ENCODE data around the gene ADGRG6. TPM values are rescaled to one million over a fixed set of nuclear protein-coding genes. Genes with fewer than 3 reads are reported as not detected.
A peak's percentile ranks its signal among the peaks of the same experiment; 100 is the strongest.

ADGRG6 gene
- total RNA-seq, 1 experiment from 2014 or later: 5.3 TPM

DNA sequence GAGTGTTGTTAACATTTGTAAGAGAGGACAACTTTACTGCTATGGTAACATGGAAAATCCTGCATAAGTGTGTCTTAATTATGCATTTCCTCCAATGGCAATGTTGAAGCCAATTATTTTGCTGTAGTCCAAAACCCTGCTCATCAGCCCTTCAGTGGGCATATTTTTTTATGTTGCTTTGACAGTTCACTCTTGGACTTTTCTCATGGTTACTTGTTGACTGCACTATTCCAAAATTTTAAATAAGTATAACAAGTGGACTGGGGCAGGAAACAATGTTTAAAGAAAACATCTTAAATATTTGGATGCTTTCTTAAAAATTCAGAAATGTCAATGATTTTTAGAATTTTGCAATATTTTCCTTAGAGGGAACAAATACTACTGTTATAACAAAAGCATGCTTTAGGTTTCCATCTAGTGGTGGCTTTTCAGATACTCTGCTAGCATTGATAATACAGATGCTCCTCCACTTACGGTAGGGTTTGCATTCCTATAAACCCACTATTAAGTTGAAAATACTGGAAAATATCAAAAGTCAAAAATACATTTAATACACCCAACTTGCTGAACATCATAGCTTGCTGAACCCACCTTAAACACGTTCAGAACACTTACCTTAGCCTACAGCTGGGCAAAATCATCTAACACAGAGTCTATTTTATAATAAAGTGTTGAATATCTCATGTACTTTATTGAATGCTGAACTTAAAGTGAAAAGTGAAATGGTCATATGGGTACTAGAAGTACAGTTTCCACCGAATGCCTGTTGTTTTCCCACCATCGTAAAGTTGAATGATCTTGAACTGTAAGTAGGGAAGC lies 86.4 kb downstream of the ADGRG6 start:
- H3K27ac Mint-ChIP-seq: no peak overlapping the region
- H3K27me3 Mint-ChIP-seq (ENCODE audit: low read depth): no peaks in the 10 kb centered on the region

DNA sequence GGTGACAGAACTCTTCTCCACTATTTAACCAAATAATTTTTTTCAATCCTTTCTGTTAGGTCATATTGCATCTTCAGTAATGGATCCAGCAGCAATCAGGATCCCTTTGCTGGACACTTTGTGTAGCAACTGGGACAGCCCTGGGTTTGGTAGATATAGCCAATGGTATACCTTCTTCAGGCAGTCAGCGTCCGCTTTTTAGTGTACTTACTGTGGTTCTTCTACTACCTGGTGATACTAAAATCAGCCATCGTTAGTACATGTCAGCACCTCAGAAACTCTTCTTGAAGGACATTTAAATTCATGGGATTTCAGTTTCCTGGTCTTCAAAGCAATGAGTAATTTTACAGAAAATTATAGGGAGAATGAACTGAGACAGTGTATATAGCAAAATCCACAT lies 93.5 kb downstream of the ADGRG6 start:
- H3K4me3 Mint-ChIP-seq: no peak overlapping the region
- POLR2A ChIA-PET: no interaction called here

More for the DNA sequence above, 86.4 kb downstream of the ADGRG6 start:
- H3K9me3 Mint-ChIP-seq: no peaks in the 10 kb centered on the region
- ChIA-PET CTCF (interaction anchor here (0.8 to 1.9 kb wide), 6 partner anchors 10 to 156 kb away, joined by 3 to 9 read pairs (median 4); no protein-coding TSS in a partner anchor), POLR2A (no interaction called here)
- H3K36me3 Mint-ChIP-seq: no peaks in the 10 kb centered on the region
- ATAC-seq (peak; percentile 70), DNase-seq (ENCODE audit: low spot score) (no peak)
- TF ChIP-seq, protein P1, sequence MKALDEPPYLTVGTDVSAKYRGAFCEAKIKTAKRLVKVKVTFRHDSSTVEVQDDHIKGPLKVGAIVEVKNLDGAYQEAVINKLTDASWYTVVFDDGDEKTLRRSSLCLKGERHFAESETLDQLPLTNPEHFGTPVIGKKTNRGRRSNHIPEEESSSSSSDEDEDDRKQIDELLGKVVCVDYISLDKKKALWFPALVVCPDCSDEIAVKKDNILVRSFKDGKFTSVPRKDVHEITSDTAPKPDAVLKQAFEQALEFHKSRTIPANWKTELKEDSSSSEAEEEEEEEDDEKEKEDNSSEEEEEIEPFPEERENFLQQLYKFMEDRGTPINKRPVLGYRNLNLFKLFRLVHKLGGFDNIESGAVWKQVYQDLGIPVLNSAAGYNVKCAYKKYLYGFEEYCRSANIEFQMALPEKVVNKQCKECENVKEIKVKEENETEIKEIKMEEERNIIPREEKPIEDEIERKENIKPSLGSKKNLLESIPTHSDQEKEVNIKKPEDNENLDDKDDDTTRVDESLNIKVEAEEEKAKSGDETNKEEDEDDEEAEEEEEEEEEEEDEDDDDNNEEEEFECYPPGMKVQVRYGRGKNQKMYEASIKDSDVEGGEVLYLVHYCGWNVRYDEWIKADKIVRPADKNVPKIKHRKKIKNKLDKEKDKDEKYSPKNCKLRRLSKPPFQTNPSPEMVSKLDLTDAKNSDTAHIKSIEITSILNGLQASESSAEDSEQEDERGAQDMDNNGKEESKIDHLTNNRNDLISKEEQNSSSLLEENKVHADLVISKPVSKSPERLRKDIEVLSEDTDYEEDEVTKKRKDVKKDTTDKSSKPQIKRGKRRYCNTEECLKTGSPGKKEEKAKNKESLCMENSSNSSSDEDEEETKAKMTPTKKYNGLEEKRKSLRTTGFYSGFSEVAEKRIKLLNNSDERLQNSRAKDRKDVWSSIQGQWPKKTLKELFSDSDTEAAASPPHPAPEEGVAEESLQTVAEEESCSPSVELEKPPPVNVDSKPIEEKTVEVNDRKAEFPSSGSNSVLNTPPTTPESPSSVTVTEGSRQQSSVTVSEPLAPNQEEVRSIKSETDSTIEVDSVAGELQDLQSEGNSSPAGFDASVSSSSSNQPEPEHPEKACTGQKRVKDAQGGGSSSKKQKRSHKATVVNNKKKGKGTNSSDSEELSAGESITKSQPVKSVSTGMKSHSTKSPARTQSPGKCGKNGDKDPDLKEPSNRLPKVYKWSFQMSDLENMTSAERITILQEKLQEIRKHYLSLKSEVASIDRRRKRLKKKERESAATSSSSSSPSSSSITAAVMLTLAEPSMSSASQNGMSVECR (CRISPR knock-in tag; IDR thresholded peaks at IDR 0.05; ENCODE audit: borderline replicate concordance): no peak
- no peak for TF ChIP-seq FOXJ3 (CRISPR knock-in tag; IDR thresholded peaks at IDR 0.05; ENCODE audit: borderline replicate concordance)
- no peak for TF ChIP-seq NR2C2 (CRISPR knock-in tag; IDR thresholded peaks at IDR 0.05)
- TF ChIP-seq, protein P2, sequence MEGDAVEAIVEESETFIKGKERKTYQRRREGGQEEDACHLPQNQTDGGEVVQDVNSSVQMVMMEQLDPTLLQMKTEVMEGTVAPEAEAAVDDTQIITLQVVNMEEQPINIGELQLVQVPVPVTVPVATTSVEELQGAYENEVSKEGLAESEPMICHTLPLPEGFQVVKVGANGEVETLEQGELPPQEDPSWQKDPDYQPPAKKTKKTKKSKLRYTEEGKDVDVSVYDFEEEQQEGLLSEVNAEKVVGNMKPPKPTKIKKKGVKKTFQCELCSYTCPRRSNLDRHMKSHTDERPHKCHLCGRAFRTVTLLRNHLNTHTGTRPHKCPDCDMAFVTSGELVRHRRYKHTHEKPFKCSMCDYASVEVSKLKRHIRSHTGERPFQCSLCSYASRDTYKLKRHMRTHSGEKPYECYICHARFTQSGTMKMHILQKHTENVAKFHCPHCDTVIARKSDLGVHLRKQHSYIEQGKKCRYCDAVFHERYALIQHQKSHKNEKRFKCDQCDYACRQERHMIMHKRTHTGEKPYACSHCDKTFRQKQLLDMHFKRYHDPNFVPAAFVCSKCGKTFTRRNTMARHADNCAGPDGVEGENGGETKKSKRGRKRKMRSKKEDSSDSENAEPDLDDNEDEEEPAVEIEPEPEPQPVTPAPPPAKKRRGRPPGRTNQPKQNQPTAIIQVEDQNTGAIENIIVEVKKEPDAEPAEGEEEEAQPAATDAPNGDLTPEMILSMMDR (IDR thresholded peaks at IDR 0.05): peak; percentile 42
- no peak for TF ChIP-seq OVOL2 (CRISPR knock-in tag; IDR thresholded peaks at IDR 0.05; ENCODE audit: borderline replicate concordance)
- no peak for TF ChIP-seq CBFB (CRISPR knock-in tag; IDR thresholded peaks at IDR 0.05; ENCODE audit: low read depth)
- no peak for TF ChIP-seq JAZF1 (CRISPR knock-in tag; IDR thresholded peaks at IDR 0.05)
- no peak for TF ChIP-seq NFYB (CRISPR knock-in tag; conservative IDR thresholded peaks at IDR 0.05; ENCODE audit: low read depth)
- H3K4me1 Mint-ChIP-seq: no peaks in the 10 kb centered on the region
- no peak overlapping the region for H3K4me3 Mint-ChIP-seq

DNA sequence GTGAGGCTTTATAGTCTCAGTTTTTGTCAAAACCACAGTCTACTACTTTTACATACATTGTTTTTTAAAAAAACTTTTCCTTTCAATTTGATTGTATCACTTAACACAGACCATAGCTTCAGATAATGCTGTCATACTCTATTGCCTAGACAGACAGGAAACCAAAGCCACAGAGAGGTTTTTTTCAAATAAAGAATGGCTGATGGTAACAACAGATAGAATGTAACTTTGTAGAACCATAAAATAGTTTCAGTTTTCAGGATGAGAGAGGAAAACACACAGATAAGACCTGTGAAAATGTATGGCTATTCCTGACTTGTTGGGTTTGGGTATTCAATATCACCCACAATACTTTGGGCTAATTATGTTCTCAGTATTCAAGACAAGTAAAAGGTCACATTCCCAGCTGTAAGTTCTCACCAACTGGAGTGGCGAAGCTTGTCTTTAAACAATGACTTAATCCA lies 94.0 kb downstream of the ADGRG6 start:
- ChIA-PET POLR2A (no interaction called here), CTCF (no interaction called here)
- H3K27ac Mint-ChIP-seq: no peak overlapping the region
- TF ChIP-seq, protein P3, sequence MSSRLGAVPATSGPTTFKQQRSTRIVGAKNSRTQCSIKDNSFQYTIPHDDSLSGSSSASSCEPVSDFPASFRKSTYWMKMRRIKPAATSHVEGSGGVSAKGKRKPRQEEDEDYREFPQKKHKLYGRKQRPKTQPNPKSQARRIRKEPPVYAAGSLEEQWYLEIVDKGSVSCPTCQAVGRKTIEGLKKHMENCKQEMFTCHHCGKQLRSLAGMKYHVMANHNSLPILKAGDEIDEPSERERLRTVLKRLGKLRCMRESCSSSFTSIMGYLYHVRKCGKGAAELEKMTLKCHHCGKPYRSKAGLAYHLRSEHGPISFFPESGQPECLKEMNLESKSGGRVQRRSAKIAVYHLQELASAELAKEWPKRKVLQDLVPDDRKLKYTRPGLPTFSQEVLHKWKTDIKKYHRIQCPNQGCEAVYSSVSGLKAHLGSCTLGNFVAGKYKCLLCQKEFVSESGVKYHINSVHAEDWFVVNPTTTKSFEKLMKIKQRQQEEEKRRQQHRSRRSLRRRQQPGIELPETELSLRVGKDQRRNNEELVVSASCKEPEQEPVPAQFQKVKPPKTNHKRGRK (CRISPR knock-in tag; IDR thresholded peaks at IDR 0.05; ENCODE audit: borderline replicate concordance): no peak
- TF ChIP-seq SP1 (CRISPR knock-in tag; conservative IDR thresholded peaks at IDR 0.05): no peak
- TF ChIP-seq, protein P4, sequence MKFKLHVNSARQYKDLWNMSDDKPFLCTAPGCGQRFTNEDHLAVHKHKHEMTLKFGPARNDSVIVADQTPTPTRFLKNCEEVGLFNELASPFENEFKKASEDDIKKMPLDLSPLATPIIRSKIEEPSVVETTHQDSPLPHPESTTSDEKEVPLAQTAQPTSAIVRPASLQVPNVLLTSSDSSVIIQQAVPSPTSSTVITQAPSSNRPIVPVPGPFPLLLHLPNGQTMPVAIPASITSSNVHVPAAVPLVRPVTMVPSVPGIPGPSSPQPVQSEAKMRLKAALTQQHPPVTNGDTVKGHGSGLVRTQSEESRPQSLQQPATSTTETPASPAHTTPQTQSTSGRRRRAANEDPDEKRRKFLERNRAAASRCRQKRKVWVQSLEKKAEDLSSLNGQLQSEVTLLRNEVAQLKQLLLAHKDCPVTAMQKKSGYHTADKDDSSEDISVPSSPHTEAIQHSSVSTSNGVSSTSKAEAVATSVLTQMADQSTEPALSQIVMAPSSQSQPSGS (CRISPR knock-in tag; IDR thresholded peaks at IDR 0.05; ENCODE audit: borderline replicate concordance, low read depth): no peak
- no peak for TF ChIP-seq SOX15 (CRISPR knock-in tag; IDR thresholded peaks at IDR 0.05)
- TF ChIP-seq, protein P5, sequence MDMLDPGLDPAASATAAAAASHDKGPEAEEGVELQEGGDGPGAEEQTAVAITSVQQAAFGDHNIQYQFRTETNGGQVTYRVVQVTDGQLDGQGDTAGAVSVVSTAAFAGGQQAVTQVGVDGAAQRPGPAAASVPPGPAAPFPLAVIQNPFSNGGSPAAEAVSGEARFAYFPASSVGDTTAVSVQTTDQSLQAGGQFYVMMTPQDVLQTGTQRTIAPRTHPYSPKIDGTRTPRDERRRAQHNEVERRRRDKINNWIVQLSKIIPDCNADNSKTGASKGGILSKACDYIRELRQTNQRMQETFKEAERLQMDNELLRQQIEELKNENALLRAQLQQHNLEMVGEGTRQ (CRISPR knock-in tag; IDR thresholded peaks at IDR 0.05): no peak
- no peaks in the 10 kb centered on the region for H3K36me3 Mint-ChIP-seq
- no peak overlapping the region for H3K4me3 Mint-ChIP-seq
- H3K27me3 Mint-ChIP-seq (ENCODE audit: low read depth): no peaks in the 10 kb centered on the region
- no peak for ATAC-seq
- no peaks in the 10 kb centered on the region for H3K9me3 Mint-ChIP-seq
- H3K4me1 Mint-ChIP-seq: peaks cover 9% of the 10 kb centered on the region
- no peak for DNase-seq (ENCODE audit: low spot score)

More for the DNA sequence above, 93.5 kb downstream of the ADGRG6 start:
- H3K9me3 Mint-ChIP-seq: no peaks in the 10 kb centered on the region
- CTCF ChIA-PET: no interaction called here
- H3K27me3 Mint-ChIP-seq (ENCODE audit: low read depth): no peaks in the 10 kb centered on the region
- H3K36me3 Mint-ChIP-seq: no peaks in the 10 kb centered on the region
- peaks cover 3% of the 10 kb centered on the region for H3K4me1 Mint-ChIP-seq
- ATAC-seq (no peak), DNase-seq (ENCODE audit: low spot score) (no peak)
- TF ChIP-seq ZNF396 (CRISPR knock-in tag; IDR thresholded peaks at IDR 0.05; ENCODE audit: borderline replicate concordance): no peak
- TF ChIP-seq, protein P6, sequence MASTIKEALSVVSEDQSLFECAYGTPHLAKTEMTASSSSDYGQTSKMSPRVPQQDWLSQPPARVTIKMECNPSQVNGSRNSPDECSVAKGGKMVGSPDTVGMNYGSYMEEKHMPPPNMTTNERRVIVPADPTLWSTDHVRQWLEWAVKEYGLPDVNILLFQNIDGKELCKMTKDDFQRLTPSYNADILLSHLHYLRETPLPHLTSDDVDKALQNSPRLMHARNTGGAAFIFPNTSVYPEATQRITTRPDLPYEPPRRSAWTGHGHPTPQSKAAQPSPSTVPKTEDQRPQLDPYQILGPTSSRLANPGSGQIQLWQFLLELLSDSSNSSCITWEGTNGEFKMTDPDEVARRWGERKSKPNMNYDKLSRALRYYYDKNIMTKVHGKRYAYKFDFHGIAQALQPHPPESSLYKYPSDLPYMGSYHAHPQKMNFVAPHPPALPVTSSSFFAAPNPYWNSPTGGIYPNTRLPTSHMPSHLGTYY (CRISPR knock-in tag; IDR thresholded peaks at IDR 0.05): no peak
- TF ChIP-seq TCF7 (CRISPR knock-in tag; IDR thresholded peaks at IDR 0.05; ENCODE audit: low read depth): no peak
- H3K27ac Mint-ChIP-seq: no peak overlapping the region
